ENCODE results near the gene SMYD3.

SMYD3 gene

DNA sequence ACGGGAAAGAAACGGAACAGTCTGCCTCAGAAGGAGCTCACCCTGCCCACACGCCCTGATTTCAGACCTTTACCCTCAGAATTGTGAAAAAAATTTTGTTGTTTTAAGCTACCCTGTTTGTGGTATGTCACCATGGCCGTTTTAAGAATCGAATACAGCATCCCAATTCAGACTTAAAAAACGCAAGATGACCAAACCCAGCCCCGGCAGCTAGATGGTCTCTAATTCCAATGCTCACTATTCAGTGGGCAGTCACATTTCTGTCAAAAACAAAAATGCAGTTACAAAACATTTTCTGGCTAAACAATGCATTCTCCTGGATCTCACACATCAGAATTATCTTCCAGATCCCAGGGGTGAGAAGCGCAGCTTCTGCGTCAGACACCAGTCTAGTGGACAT is 527.5 kb downstream of the SMYD3 start:
- TF ChIP-seq, protein P1, sequence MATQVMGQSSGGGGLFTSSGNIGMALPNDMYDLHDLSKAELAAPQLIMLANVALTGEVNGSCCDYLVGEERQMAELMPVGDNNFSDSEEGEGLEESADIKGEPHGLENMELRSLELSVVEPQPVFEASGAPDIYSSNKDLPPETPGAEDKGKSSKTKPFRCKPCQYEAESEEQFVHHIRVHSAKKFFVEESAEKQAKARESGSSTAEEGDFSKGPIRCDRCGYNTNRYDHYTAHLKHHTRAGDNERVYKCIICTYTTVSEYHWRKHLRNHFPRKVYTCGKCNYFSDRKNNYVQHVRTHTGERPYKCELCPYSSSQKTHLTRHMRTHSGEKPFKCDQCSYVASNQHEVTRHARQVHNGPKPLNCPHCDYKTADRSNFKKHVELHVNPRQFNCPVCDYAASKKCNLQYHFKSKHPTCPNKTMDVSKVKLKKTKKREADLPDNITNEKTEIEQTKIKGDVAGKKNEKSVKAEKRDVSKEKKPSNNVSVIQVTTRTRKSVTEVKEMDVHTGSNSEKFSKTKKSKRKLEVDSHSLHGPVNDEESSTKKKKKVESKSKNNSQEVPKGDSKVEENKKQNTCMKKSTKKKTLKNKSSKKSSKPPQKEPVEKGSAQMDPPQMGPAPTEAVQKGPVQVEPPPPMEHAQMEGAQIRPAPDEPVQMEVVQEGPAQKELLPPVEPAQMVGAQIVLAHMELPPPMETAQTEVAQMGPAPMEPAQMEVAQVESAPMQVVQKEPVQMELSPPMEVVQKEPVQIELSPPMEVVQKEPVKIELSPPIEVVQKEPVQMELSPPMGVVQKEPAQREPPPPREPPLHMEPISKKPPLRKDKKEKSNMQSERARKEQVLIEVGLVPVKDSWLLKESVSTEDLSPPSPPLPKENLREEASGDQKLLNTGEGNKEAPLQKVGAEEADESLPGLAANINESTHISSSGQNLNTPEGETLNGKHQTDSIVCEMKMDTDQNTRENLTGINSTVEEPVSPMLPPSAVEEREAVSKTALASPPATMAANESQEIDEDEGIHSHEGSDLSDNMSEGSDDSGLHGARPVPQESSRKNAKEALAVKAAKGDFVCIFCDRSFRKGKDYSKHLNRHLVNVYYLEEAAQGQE (IDR thresholded peaks at IDR 0.05; ENCODE audit: insufficient read depth in 1 of 2, low read depth in 2 of 2, low read length in 2 of 2): no peak
- TF ChIP-seq TAF1 (IDR thresholded peaks at IDR 0.05; ENCODE audit: borderline replicate concordance, insufficient read depth, low read length): no peak
- no peak for TF ChIP-seq POLR2AphosphoS5 (IDR thresholded peaks at IDR 0.05; ENCODE audit: low read depth, low read length)
- TF ChIP-seq FOXP2 (optimal IDR thresholded peaks at IDR 0.05; ENCODE audit: borderline replicate concordance, extremely low read depth, extremely low read length, insufficient read depth): no peak
- TF ChIP-seq SIN3A (IDR thresholded peaks at IDR 0.05; ENCODE audit: borderline replicate concordance, insufficient read depth, low read length): no peak

DNA sequence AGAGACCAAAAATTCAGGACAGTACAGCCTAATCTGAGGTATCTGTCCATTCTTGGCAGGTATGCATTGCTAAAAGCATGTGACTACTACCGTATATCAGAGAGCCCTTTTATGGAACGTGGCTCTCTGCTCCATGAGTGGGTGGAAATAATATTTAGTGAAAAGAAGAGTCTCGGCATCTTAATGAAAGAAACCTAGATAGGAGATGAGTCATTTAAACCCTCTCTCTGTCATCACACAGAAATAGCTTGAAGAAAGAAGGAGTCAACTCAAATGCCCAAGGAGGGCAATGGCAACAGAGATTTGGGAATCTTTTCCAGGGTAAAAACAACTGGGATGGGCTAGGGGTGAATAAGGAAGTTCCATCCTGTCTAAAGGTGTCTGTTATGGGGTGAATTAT is 528.2 kb downstream of the SMYD3 start:
- no peak for TF ChIP-seq POLR2AphosphoS5 (IDR thresholded peaks at IDR 0.05; ENCODE audit: low read depth, low read length)
- TF ChIP-seq, protein P1 (IDR thresholded peaks at IDR 0.05; ENCODE audit: insufficient read depth in 1 of 2, low read depth in 2 of 2, low read length in 2 of 2): no peak
- no peak for TF ChIP-seq FOXP2 (optimal IDR thresholded peaks at IDR 0.05; ENCODE audit: borderline replicate concordance, extremely low read depth, extremely low read length, insufficient read depth)
- TF ChIP-seq SIN3A (IDR thresholded peaks at IDR 0.05; ENCODE audit: borderline replicate concordance, insufficient read depth, low read length): no peak
- no peak for TF ChIP-seq TAF1 (IDR thresholded peaks at IDR 0.05; ENCODE audit: borderline replicate concordance, insufficient read depth, low read length)

DNA sequence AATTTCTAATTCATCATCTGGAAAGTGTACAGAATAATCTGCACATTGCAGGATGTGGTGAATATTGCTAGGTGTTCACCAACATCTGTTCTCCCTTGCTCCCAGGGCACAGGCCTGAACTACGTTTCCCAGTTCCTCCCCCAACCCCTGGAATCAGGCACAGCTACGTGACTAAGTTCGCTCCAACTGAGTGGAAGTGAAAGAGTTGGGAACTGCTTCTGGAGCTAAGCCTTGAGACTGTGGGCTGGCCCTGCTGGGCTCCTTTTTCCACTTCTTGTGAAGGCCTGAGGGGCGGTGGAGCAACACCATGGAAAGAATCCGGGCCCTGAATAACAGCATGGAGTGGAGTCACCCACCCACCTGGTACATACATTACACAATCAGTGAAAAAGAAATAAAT is 534.6 kb downstream of the SMYD3 start:
- TF ChIP-seq POLR2AphosphoS5 (IDR thresholded peaks at IDR 0.05; ENCODE audit: low read depth, low read length) (no peak), SIN3A (IDR thresholded peaks at IDR 0.05; ENCODE audit: borderline replicate concordance, insufficient read depth, low read length) (no peak), FOXP2 (optimal IDR thresholded peaks at IDR 0.05; ENCODE audit: borderline replicate concordance, extremely low read depth, extremely low read length, insufficient read depth) (no peak), TAF1 (IDR thresholded peaks at IDR 0.05; ENCODE audit: borderline replicate concordance, insufficient read depth, low read length) (no peak)
- TF ChIP-seq, protein P1 (IDR thresholded peaks at IDR 0.05; ENCODE audit: insufficient read depth in 1 of 2, low read depth in 2 of 2, low read length in 2 of 2): no peak

DNA sequence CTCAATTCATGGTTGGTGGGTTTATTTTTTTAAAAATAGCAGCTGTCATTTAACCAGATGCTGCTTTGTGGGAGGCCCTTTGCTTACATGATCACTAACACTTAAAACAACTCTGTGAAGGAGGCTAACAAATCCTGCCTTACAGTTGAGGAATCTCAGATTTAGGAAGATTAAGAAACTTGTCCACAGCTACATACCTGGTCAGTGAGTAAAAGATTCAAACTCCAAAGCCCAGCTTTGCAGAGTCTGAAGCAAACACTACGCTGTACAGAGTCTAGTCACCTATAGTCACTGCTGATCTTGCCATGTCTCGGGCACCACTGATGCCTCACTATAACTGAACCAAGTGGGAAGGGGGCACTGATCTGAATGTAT is 535.4 kb downstream of the SMYD3 start:
- TF ChIP-seq SIN3A (IDR thresholded peaks at IDR 0.05; ENCODE audit: borderline replicate concordance, insufficient read depth, low read length) (no peak), FOXP2 (optimal IDR thresholded peaks at IDR 0.05; ENCODE audit: borderline replicate concordance, extremely low read depth, extremely low read length, insufficient read depth) (no peak), TAF1 (IDR thresholded peaks at IDR 0.05; ENCODE audit: borderline replicate concordance, insufficient read depth, low read length) (no peak), POLR2AphosphoS5 (IDR thresholded peaks at IDR 0.05; ENCODE audit: low read depth, low read length) (no peak)
- TF ChIP-seq, protein P1 (IDR thresholded peaks at IDR 0.05; ENCODE audit: insufficient read depth in 1 of 2, low read depth in 2 of 2, low read length in 2 of 2): no peak

DNA sequence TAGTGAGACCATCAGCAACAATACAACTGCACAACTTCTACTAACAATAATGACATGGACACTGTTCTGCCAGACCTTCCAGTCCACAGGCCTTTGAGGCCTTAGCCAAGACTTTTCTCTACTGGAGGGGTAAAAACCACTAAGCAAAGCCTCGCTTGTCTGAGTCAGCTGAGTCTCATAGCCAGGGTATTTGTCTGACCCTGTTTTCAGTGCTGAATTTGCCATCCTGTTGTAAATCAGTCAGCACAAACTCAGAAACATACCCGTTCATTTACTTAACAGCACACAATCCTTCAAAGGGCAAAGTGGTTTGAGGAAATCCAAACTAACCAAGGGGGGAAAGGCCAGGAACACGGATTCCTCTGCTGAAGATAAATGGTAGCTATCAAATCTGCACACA is 537.8 kb downstream of the SMYD3 start:
- TF ChIP-seq, protein P1 (IDR thresholded peaks at IDR 0.05; ENCODE audit: insufficient read depth in 1 of 2, low read depth in 2 of 2, low read length in 2 of 2): no peak
- TF ChIP-seq FOXP2 (optimal IDR thresholded peaks at IDR 0.05; ENCODE audit: borderline replicate concordance, extremely low read depth, extremely low read length, insufficient read depth): no peak
